GM23248 (cell line): ENCODE results near the gene HNF4A. TPM values are rescaled to one million over a fixed set of nuclear protein-coding genes. Genes with fewer than 3 reads are reported as not detected.

Source experiments
- DNase-seq: peaks from one replicate; pipeline ENCODE4 v3.0.0-alpha.2; 2015
- H2AFZ ChIP-seq: fragments of 200-600 bp; sonication (generic); 2 replicates; pipeline ENCODE4 v1.6.1; 2016; ENCODE audit warnings: antibody characterized with exemption
- H3F3A ChIP-seq: fragments of 200-600 bp; sonication (generic); 2 replicates; pipeline ENCODE4 v1.6.1; 2016; ENCODE audit warnings: mild to moderate bottlenecking, antibody characterized with exemption, mixed run types; ENCODE audit not compliant: insufficient read depth
- H3K27ac ChIP-seq: fragments of 200-600 bp; sonication (generic); 2 replicates; pipeline ENCODE4 v1.5.1; 2016; ENCODE audit warnings: mild to moderate bottlenecking
- H3K27me3 ChIP-seq: fragments of 200-600 bp; sonication (generic); replicated peaks from 2 replicates; pipeline ENCODE4 v1.6.1; 2016; ENCODE audit warnings: mild to moderate bottlenecking; ENCODE audit not compliant: insufficient read depth
- H3K36me3 ChIP-seq: fragments of 200-600 bp; sonication (generic); 2 replicates; pipeline ENCODE4 v1.6.1; 2016; ENCODE audit warnings: low read depth, mild to moderate bottlenecking
- H3K4me1 ChIP-seq: fragments of 200-600 bp; sonication (generic); 2 replicates; pipeline ENCODE4 v1.6.1; 2016; ENCODE audit warnings: mild to moderate bottlenecking; ENCODE audit not compliant: insufficient read depth
- H3K4me2 ChIP-seq: fragments of 200-600 bp; sonication (generic); one replicate; pipeline ENCODE4 v1.6.1; 2016; ENCODE audit warnings: mild to moderate bottlenecking; ENCODE audit not compliant: unreplicated experiment
- H3K4me3 ChIP-seq: fragments of 200-600 bp; sonication (generic); 2 replicates; pipeline ENCODE4 v1.5.1; 2016; ENCODE audit warnings: mild to moderate bottlenecking
- H3K79me2 ChIP-seq: fragments of 200-600 bp; sonication (generic); 2 replicates; pipeline ENCODE4 v1.6.1; 2016; ENCODE audit warnings: mild to moderate bottlenecking; ENCODE audit not compliant: insufficient read depth
- H3K9ac ChIP-seq: fragments of 200-600 bp; sonication (generic); 2 replicates; pipeline ENCODE4 v1.6.1; 2016; ENCODE audit warnings: mild to moderate bottlenecking
- H3K9me2 ChIP-seq: fragments of 200-600 bp; sonication (generic); 2 replicates; pipeline ENCODE4 v1.6.1; 2016; ENCODE audit warnings: mixed run types, mild to moderate bottlenecking, moderate library complexity; ENCODE audit not compliant: insufficient read depth
- H3K9me3 ChIP-seq: fragments of 200-600 bp; sonication (generic); one replicate; pipeline ENCODE4 v1.6.1; 2017; ENCODE audit warnings: low read depth
- H4K20me1 ChIP-seq: fragments of 200-600 bp; sonication (generic); 2 replicates; pipeline ENCODE4 v1.6.0; 2016; ENCODE audit not compliant: insufficient read depth
- EZH2 ChIP-seq: fragments of 200-600 bp; sonication (generic); IDR thresholded peaks from 2 replicates; pipeline ENCODE4 v1.6.1; 2018; ENCODE audit warnings: antibody characterized with exemption, mild to moderate bottlenecking; ENCODE audit not compliant: insufficient read depth, poor library complexity, severe bottlenecking
- EZH2phosphoT487 ChIP-seq: fragments of 200-600 bp; sonication (generic); IDR thresholded peaks from 2 replicates; pipeline ENCODE4 v1.6.1; 2018; ENCODE audit warnings: antibody characterized with exemption, moderate library complexity, mild to moderate bottlenecking, low read depth; ENCODE audit not compliant: insufficient read depth
- WGBS, 2 experiments: methylation state at CpG; one replicate each; pipeline ENCODE4 v1.1.6; 2015 to 2017; ENCODE audit warnings: low lambda C conversion rate in 2 of 2, low coverage in 1 of 2; ENCODE audit errors: missing lambda C conversion rate in 2 of 2; 5-methylcytosine and 5-hydroxymethylcytosine counted together
- in situ Hi-C: fragments of 300-500 bp; cut with MboI; formaldehyde crosslinking; loops from 2 replicates; pipeline ENCODE4 v1.15.0; 2020
- polyA plus RNA-seq: library from polyadenylated mRNA; unstranded; fragments of >200 nt; fragmentation: Nextera tagmentation; extraction: Ambion mirVana; gene quantifications from 2 replicates; pipeline ENCODE4 v1.2.1, GENCODE V29; 2016
- total RNA-seq: library from RNA; depleted of rRNA; stranded (reverse); fragments of >200 nt; shearing (Covaris generic); gene quantifications from 2 replicates; pipeline ENCODE4 v1.2.3, GENCODE V29; 2014

HNF4A gene
- total and polyA plus RNA-seq, 2 experiments from 2014 or later: not detected

DNA sequence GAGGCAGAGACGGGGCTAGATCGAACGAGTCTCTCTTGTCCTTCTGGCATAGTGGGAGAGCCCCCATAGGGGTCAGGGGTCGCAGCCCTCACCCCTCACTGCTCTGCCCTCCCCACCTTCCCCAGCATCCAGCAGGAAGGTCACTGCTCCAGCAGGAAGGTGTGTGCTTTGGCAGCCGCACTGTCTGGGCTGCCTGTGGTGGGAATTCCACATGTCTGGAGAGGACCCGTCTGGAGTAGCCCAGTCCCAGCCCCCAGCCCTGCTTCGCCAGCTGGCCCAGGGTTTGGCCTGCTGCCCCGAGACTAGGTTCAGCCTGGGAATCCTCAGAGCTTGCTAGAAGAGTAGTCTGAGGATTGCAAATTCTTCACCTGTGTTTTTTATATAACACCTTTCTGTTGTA is 21.2 kb upstream of the HNF4A start:
- H3K27ac ChIP-seq: no peak overlapping the region
- no peaks in the 10 kb centered on the region for H3F3A ChIP-seq
- peaks cover 39% of the 10 kb centered on the region for H3K27me3 ChIP-seq
- H2AFZ ChIP-seq: no peak overlapping the region
- no peaks in the 10 kb centered on the region for H3K36me3 ChIP-seq
- H3K4me3 ChIP-seq: no peak overlapping the region
- no peak for TF ChIP-seq EZH2
- TF ChIP-seq EZH2phosphoT487: no peak
- no peaks in the 10 kb centered on the region for H3K9me2 ChIP-seq
- H3K9me3 ChIP-seq: no peaks in the 10 kb centered on the region
- 19 to 21% methylated on average over 8 of the region's 8 CpGs for WGBS, 2 experiments
- DNase-seq: no peak
- no peaks in the 10 kb centered on the region for H3K4me1 ChIP-seq
- in situ Hi-C loops: no loop called here
- H3K79me2 ChIP-seq: no peaks in the 10 kb centered on the region
- H4K20me1 ChIP-seq: no peaks in the 10 kb centered on the region
- H3K9ac ChIP-seq: no peak overlapping the region
- no peak overlapping the region for H3K4me2 ChIP-seq

DNA sequence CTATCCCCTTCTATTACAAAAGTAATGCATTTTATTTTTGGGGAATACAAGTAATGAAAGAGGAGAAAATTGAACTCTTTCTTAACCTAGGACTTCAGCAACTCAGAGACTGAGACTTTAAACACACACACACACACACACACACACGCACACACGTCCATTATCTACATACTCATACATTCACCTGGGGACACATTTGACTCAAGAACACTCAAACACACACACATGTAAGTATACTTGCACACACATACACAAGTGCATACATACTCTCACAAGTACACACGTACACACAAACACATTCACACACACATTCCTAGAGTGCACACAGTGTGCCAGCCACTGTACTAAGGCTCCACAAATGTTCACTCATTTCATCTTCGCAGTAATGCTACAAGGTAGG is 20.8 kb upstream of the HNF4A start:
- Histone ChIP-seq H4K20me1 (no peaks in the 10 kb centered on the region), H3K4me3 (no peak overlapping the region), H2AFZ (no peak overlapping the region), H3K9me3 (no peaks in the 10 kb centered on the region), H3F3A (no peaks in the 10 kb centered on the region), H3K27ac (no peak overlapping the region), H3K27me3 (peaks cover 39% of the 10 kb centered on the region), H3K4me1 (no peaks in the 10 kb centered on the region), H3K9me2 (no peaks in the 10 kb centered on the region), H3K4me2 (no peak overlapping the region), H3K9ac (no peak overlapping the region), H3K79me2 (no peaks in the 10 kb centered on the region), H3K36me3 (no peaks in the 10 kb centered on the region)
- 58 to 75% methylated on average over 4 of the region's 4 CpGs for WGBS, 2 experiments
- DNase-seq: no peak
- in situ Hi-C loops: no loop called here
- no peak for TF ChIP-seq EZH2phosphoT487
- TF ChIP-seq EZH2: no peak

DNA sequence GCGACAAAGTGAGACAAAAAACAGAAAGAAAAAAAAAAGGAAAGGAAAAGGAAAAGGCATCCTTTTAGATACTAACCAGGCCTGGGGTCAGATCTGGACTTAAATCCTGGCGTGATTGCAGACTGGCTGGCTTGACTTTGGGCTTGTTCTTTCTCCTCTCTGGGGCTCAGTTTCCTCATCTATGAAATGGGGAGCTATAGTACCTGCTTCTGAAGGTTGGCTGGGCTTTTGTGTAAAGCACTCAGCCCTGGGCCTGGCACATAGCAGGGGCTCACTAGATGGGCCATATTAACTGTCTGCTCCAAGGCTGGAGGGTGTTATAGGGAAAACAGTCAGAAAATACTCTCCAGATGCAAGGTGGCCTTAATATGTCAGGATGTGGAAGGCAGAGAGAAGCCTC is 19.8 kb upstream of the HNF4A start:
- Histone ChIP-seq H3K36me3 (no peaks in the 10 kb centered on the region), H3K4me2 (no peak overlapping the region), H3K4me1 (no peaks in the 10 kb centered on the region), H3K9me2 (no peaks in the 10 kb centered on the region), H3K27me3 (peaks cover 39% of the 10 kb centered on the region), H3K4me3 (no peak overlapping the region), H3K27ac (no peak overlapping the region), H3K79me2 (no peaks in the 10 kb centered on the region), H3F3A (no peaks in the 10 kb centered on the region), H3K9me3 (no peaks in the 10 kb centered on the region), H3K9ac (no peak overlapping the region), H4K20me1 (no peaks in the 10 kb centered on the region), H2AFZ (no peak overlapping the region)
- DNase-seq: no peak
- in situ Hi-C loops: no loop called here
- 33 to 42% methylated on average over 2 of the region's 2 CpGs for WGBS, 2 experiments
- TF ChIP-seq EZH2phosphoT487: no peak
- TF ChIP-seq EZH2: no peak

DNA sequence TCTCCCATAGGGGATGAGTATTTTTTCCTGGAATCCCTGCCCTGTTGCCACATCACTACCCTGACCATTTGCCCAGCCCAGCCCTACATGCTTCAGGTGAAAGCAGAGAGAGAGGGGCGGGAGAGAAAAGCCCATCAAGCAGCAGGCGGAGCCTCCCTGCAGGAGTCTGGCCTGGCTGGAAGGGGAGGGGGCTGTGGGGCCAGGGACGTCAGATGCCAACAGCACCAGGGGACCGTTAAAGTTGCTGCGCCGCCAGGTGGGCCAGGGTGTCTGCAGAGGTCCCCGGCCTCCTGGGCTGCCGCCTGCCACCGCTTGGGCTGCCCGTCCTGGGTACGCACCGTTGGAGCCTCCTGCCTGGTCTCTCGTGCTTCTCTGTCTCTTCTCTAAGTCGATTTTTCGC is 19.4 kb upstream of the HNF4A start:
- no peak overlapping the region for H3K4me2 ChIP-seq
- in situ Hi-C loops: no loop called here
- H3K79me2 ChIP-seq: no peaks in the 10 kb centered on the region
- no peaks in the 10 kb centered on the region for H3K4me1 ChIP-seq
- no peaks in the 10 kb centered on the region for H3K9me2 ChIP-seq
- WGBS, 2 experiments: 4 to 11% methylated on average over 12 to 15 of the region's 15 CpGs
- H4K20me1 ChIP-seq: no peaks in the 10 kb centered on the region
- H3K36me3 ChIP-seq: no peaks in the 10 kb centered on the region
- H3K9me3 ChIP-seq: no peaks in the 10 kb centered on the region
- no peak for TF ChIP-seq EZH2phosphoT487
- no peak overlapping the region for H3K27ac ChIP-seq
- no peaks in the 10 kb centered on the region for H3F3A ChIP-seq
- H3K9ac ChIP-seq: no peak overlapping the region
- no peak for DNase-seq
- peaks cover 39% of the 10 kb centered on the region for H3K27me3 ChIP-seq
- no peak overlapping the region for H3K4me3 ChIP-seq
- H2AFZ ChIP-seq: no peak overlapping the region

DNA sequence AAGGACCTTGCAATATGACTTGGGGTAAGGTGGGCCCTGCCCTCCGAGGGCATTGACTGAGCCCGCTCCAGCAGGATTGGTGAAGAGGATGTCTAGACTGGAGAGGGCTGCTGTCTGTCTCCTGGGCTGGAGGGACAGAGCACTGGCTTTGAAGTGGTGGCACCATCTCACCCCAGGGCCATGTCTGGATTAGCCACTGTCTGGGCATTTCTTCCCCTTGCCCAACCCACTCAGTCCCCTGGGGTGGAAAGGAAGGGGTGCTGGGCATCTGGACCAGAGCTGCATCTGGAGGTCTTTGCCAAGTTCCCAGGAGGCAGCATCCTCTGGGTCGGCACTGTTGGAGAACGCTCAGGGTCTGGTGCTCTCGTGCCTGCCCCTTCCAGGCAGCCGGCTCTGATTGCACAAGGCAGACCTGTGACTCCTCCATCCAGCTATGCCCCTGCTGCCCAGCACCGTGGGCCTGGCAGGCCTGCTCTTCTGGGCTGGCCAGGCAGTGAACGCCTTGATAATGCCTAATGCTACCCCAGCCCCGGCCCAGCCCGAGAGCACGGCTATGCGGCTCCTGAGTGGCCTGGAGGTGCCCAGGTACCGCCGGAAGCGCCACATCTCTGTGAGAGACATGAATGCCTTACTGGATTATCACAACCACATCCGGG is 18.6 kb upstream of the HNF4A start, which contains the start of gene R3HDML:
Gene R3HDML (plus strand): TSS at position 319 of the 656 bp plus-strand sequence. CDS start 115 bp downstream, at position 434.
- Histone ChIP-seq H3K36me3 (no peaks in the 10 kb centered on the region), H3K4me1 (no peaks in the 10 kb centered on the region), H3K9ac (no peak within 1 kb of the TSS), H3K27ac (no peak within 1 kb of the TSS), H3K79me2 (no peaks in the 10 kb centered on the region), H3K4me2 (no peak within 1 kb of the TSS), H3K4me3 (no peak within 1 kb of the TSS), H3K9me3 (no peaks in the 10 kb centered on the region), H3F3A (no peaks in the 10 kb centered on the region), H3K27me3 (peaks cover 39% of the 10 kb centered on the region), H4K20me1 (no peaks in the 10 kb centered on the region), H3K9me2 (no peaks in the 10 kb centered on the region), H2AFZ (no peak within 1 kb of the TSS)
- DNase-seq: no peak
- 62 to 66% methylated on average over 15 to 16 of the region's 16 CpGs for WGBS, 2 experiments
- TF ChIP-seq EZH2: no peak
- no peak for TF ChIP-seq EZH2phosphoT487
- in situ Hi-C loops: no loop called here
